Gastrocnemius medialis (tissue), 4 donors: ENCODE data around the gene FXR2. TPM values are rescaled to one million over a fixed set of nuclear protein-coding genes. Genes with fewer than 3 reads are reported as not detected.

Source experiments
- ATAC-seq, 2 donors: fragments of 150-250 bp; one replicate each; pipeline ENCODE4 v1.9.1; 2016
- DNase-seq, 2 donors: peaks; one replicate each; pipeline ENCODE4 v3.0.0-alpha.2; 2019
- H3K27ac ChIP-seq, 4 donors: fragments of 200-600 bp; sonication (generic); 1 replicate in 1 of 4; 2 replicates in 3 of 4; pipeline ENCODE4 v1.5.1; 2016 to 2018; ENCODE audit warnings: mild to moderate bottlenecking in 2 of 4, moderate library complexity in 1 of 4
- H3K27me3 ChIP-seq, 3 donors: fragments of 200-600 bp; sonication (generic) in 2 of 3; 1 replicate in 1 of 3; 2 replicates in 2 of 3; pipeline versions ENCODE4 v1.5.1 to v1.6.0; 2016 to 2019; ENCODE audit warnings: mild to moderate bottlenecking in 1 of 3, moderate library complexity in 1 of 3
- H3K36me3 ChIP-seq, 2 donors: fragments of 200-600 bp; sonication (generic) in 1 of 2; one replicate each; pipeline ENCODE4 v1.5.1; 2017 to 2018
- H3K4me1 ChIP-seq, 2 donors: fragments of 200-600 bp; sonication (generic) in 1 of 2; one replicate each; pipeline ENCODE4 v1.5.1; 2016 to 2017; ENCODE audit warnings: mild to moderate bottlenecking in 2 of 2
- H3K4me3 ChIP-seq, 4 donors: fragments of 200-600 bp; sonication (generic) in 3 of 4; 1 replicate in 1 of 4; 2 replicates in 3 of 4; pipeline ENCODE4 v1.5.1; 2016 to 2019; ENCODE audit warnings: mild to moderate bottlenecking in 2 of 4
- H3K9me3 ChIP-seq, 3 donors: fragments of 200-600 bp; sonication (generic) in 2 of 3; 1 replicate in 1 of 3; 2 replicates in 2 of 3; pipeline ENCODE4 v1.5.1; 2016 to 2019
- POLR2A ChIP-seq, 2 donors: fragments of 450-650 bp; IDR thresholded peaks; one replicate each; pipeline ENCODE4 v1.6.1; 2017; ENCODE audit warnings: antibody characterized with exemption in 2 of 2, mild to moderate bottlenecking in 2 of 2, moderate library complexity in 2 of 2
- in situ Hi-C, 4 donors: fragments of 200-750 bp; cut with MboI; loops; one replicate each; pipeline versions ENCODE4 v1.15.0 to v1.8.0; 2017; ENCODE audit warnings: low sequenced_read_pairs in 4 of 4
- intact Hi-C: fragments of 100-400 bp; cut with DNase I; formaldehyde crosslinking; loops from one replicate; pipeline ENCODE4 v1.15.1; 2023; ENCODE audit warnings: low total_unique reads
- total RNA-seq, 4 donors: library from RNA; depleted of rRNA; stranded (reverse); fragments of >200 nt; gene quantifications; one replicate each; pipeline versions ENCODE4 v1.1.0 to v1.2.3, GENCODE V29; 2016
- TF ChIP-seq, protein P1 (sequence below), 5 experiments: fragments of 450-650 bp in 3 of 5; fragments of 200-600 bp in 2 of 5; sonication (generic) in 2 of 5; IDR thresholded peaks in 4 of 5; conservative IDR thresholded peaks in 1 of 5; 1 replicate in 4 of 5; 2 replicates in 1 of 5; pipeline ENCODE4 v1.5.1; 2016 to 2019; ENCODE audit warnings: antibody characterized with exemption in 5 of 5, mild to moderate bottlenecking in 3 of 5, moderate library complexity in 3 of 5

Gene FXR2
- total RNA-seq, 4 donors from 2014 or later, result 100 to 174 (median 140) TPM

DNA sequence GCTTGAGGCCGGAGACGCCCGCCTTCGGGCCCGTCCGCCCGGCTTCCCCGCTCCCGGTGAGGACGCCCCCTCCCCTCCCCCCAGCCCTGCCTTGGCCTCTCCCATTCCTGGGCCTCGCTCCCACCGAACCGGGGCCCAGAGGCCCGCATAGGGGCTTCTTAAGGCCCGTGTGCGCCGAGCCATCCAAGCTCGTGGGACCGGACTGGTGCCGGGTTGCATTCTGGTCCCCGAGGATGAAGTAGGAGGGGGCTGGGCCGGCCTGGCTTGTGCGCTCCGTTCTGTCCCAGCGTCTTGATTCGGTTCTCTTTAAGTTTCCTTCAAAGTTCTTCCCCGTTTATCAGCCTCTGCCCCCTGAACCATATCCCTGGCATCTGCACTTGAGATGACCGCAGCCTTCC lies 52.5 kb downstream of the FXR2 start:
- H3K4me1 ChIP-seq, result peaks cover 47 to 61% of the 10 kb centered on the region in 2 donors
- H3K27ac ChIP-seq, result peak overlapping the region; percentile 93 to 96 (median 96)
- no peaks in the 10 kb centered on the region for H3K27me3 ChIP-seq
- intact Hi-C loops (loop anchor here (5.0 kb wide), 2 partner anchors 235 to 280 kb away; partner anchors contain the start of gene NEURL4), in situ Hi-C loops (loop anchor here in 1 of 4 donors (10.0 to 25.0 kb wide), 2 partner anchors 125 to 217 kb away; partner anchors contain the start of genes CHRNB1, FGF11, SPEM2 and SPEM3)
- H3K9me3 ChIP-seq, result no peaks in the 10 kb centered on the region
- ATAC-seq, result no peak
- H3K4me3 ChIP-seq, result peak overlapping the region; percentile 87 to 95 (median 88)
- DNase-seq, result no peak
- TF ChIP-seq POLR2A (IDR thresholded peaks at IDR 0.05), result no peak
- TF ChIP-seq, protein P1, sequence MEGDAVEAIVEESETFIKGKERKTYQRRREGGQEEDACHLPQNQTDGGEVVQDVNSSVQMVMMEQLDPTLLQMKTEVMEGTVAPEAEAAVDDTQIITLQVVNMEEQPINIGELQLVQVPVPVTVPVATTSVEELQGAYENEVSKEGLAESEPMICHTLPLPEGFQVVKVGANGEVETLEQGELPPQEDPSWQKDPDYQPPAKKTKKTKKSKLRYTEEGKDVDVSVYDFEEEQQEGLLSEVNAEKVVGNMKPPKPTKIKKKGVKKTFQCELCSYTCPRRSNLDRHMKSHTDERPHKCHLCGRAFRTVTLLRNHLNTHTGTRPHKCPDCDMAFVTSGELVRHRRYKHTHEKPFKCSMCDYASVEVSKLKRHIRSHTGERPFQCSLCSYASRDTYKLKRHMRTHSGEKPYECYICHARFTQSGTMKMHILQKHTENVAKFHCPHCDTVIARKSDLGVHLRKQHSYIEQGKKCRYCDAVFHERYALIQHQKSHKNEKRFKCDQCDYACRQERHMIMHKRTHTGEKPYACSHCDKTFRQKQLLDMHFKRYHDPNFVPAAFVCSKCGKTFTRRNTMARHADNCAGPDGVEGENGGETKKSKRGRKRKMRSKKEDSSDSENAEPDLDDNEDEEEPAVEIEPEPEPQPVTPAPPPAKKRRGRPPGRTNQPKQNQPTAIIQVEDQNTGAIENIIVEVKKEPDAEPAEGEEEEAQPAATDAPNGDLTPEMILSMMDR (IDR thresholded peaks at IDR 0.05 in 4 of 5, conservative IDR thresholded peaks at IDR 0.05 in 1 of 5), result no peak
- H3K36me3 ChIP-seq, result peaks cover 0 to 44% of the 10 kb centered on the region in 2 donors

DNA sequence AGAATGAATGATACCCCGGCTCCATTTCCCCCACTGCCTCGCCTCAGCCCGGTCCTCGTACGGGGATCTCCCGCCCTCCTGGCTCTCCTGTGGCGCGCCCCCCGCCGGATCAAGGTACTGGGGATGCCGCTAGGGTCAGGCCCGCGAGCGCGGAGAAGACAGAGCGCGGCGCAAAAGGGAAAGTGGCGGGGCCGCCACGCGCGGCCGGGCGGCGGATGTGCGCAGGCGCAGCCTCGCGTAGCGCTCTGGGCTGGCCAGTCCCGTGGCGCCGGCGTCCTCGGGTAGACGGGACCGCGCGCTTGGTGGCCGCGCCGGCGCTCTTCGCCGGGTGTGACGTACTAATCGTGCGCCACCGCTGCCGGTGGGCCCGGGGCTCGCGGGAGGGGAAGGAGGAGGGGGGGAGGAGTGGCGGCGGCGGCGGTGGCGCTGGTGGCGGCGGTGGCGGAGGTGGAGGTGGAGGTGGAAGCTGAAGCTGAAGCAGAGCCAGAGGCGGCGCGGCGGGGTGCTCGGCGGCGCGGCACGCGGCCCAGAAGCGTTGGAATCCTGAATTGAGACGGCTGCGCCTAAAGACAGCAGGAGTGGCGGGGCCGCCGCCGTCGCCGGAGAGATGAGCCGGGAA lies 53.0 kb downstream of the FXR2 start, which contains the start of gene SENP3:
Gene SENP3, plus strand, starts transcription at position 331 of the 619 bp plus-strand sequence. CDS start 1,158 bp downstream, outside the sequence.
- intact Hi-C loops, result loop anchor here (1.0 to 5.0 kb wide), 13 partner anchors 11 to 281 kb away; partner anchors contain the start of genes CHRNB1, FXR2, KCTD11 and NEURL4
- peak; percentile 84 to 88 for DNase-seq
- no peaks in the 10 kb centered on the region for H3K9me3 ChIP-seq
- peak; percentile 75 to 82 for ATAC-seq
- no peaks in the 10 kb centered on the region for H3K27me3 ChIP-seq
- peaks cover 48 to 62% of the 10 kb centered on the region in 2 donors for H3K4me1 ChIP-seq
- peak within 1 kb of the TSS; percentile 87 to 95 (median 88) for H3K4me3 ChIP-seq
- in situ Hi-C loops, result loop anchor here in 1 of 4 donors (10.0 to 25.0 kb wide), 2 partner anchors 124 to 217 kb away; partner anchors contain the start of genes CHRNB1, FGF11, SPEM2 and SPEM3
- H3K36me3 ChIP-seq, result peaks cover 0 to 39% of the 10 kb centered on the region in 2 donors
- peak; percentile 76 to 84 for TF ChIP-seq POLR2A (IDR thresholded peaks at IDR 0.05)
- TF ChIP-seq, protein P1 (IDR thresholded peaks at IDR 0.05 in 4 of 5, conservative IDR thresholded peaks at IDR 0.05 in 1 of 5), result peak in 1 of 5 experiments; percentile 14
- peak within 1 kb of the TSS; percentile 93 to 96 (median 96) for H3K27ac ChIP-seq

DNA sequence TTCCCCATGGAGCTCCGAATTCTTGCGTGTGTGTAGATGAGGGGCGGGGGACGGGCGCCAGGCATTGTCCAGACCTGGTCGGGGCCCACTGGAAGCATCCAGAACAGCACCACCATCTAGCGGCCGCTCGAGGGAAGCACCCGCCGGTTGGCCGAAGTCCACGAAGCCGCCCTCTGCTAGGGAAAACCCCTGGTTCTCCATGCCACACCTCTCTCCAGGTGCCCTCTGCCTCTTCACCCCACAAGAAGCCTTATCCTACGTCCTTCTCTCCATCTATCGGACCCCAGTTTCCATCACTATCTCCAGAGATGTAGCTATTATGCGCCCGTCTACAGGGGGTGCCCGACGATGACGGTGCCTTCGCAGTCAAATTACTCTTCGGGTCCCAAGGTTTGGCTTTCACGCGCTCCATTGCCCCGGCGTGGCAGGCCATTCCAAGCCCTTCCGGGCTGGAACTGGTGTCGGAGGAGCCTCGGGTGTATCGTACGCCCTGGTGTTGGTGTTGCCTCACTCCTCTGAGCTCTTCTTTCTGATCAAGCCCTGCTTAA lies 53.6 kb downstream of the FXR2 start:
- intact Hi-C loops (loop anchor here (1.0 to 5.0 kb wide), 13 partner anchors 11 to 281 kb away; partner anchors contain the start of genes CHRNB1, FXR2, KCTD11 and NEURL4), in situ Hi-C loops (loop anchor here in 1 of 4 donors (10.0 to 25.0 kb wide), 2 partner anchors 124 to 216 kb away; partner anchors contain the start of genes CHRNB1, FGF11, SPEM2 and SPEM3)
- no peak for TF ChIP-seq POLR2A (IDR thresholded peaks at IDR 0.05)
- TF ChIP-seq, protein P1 (IDR thresholded peaks at IDR 0.05 in 4 of 5, conservative IDR thresholded peaks at IDR 0.05 in 1 of 5), result peak; percentile 90 to 91 (median 90)
- Histone ChIP-seq H3K36me3 (peaks cover 0 to 33% of the 10 kb centered on the region in 2 donors), H3K27me3 (no peaks in the 10 kb centered on the region), H3K27ac (peak overlapping the region; percentile 93 to 96 (median 96)), H3K9me3 (no peaks in the 10 kb centered on the region), H3K4me3 (peak overlapping the region; percentile 87 to 95 (median 88)), H3K4me1 (peaks cover 48 to 62% of the 10 kb centered on the region in 2 donors)
- DNase-seq, result peak; percentile 87 to 93
- ATAC-seq, result peak; percentile 83

GRCh38 chr17:7560172-7561027 lies 54.3 kb downstream of the FXR2 start:
- Histone ChIP-seq H3K4me3 (peak overlapping the region; percentile 87 to 95 (median 88)), H3K27ac (peak overlapping the region; percentile 93 to 96 (median 96)), H3K4me1 (peaks cover 48 to 62% of the 10 kb centered on the region in 2 donors), H3K9me3 (no peaks in the 10 kb centered on the region), H3K27me3 (no peaks in the 10 kb centered on the region), H3K36me3 (peaks cover 0 to 26% of the 10 kb centered on the region in 2 donors)
- ATAC-seq (peak in 1 of 2 donors; percentile 45), DNase-seq (peak in 1 of 2 donors; percentile 65)
- TF ChIP-seq POLR2A (IDR thresholded peaks at IDR 0.05), result no peak
- TF ChIP-seq, protein P1 (IDR thresholded peaks at IDR 0.05 in 4 of 5, conservative IDR thresholded peaks at IDR 0.05 in 1 of 5), result peak; percentile 34 to 69 (median 54)
- in situ Hi-C loops (loop anchor here in 1 of 4 donors (10.0 to 25.0 kb wide), 2 partner anchors 123 to 216 kb away; partner anchors contain the start of genes CHRNB1, FGF11, SPEM2 and SPEM3), intact Hi-C loops (loop anchor here (1.0 to 5.0 kb wide), 13 partner anchors 12 to 282 kb away; partner anchors contain the start of genes CHRNB1, FXR2, KCTD11 and NEURL4)
